Lower leg skin (tissue), 3 donors: Measurements from ENCODE around the gene NRG3.

ENCODE experiments used
- CTCF ChIP-seq, 3 donors: fragments of 450-650 bp; IDR thresholded peaks; one replicate each; pipeline ENCODE4 v1.5.1; 2016; ENCODE audit warnings: antibody characterized with exemption in 3 of 3, mild to moderate bottlenecking in 3 of 3, moderate library complexity in 2 of 3
- POLR2A ChIP-seq, 2 donors: fragments of 450-650 bp; IDR thresholded peaks; one replicate each; pipeline ENCODE4 v1.6.1; 2016 to 2017; ENCODE audit warnings: antibody characterized with exemption in 2 of 2, mild to moderate bottlenecking in 1 of 2, moderate library complexity in 1 of 2

- TF ChIP-seq CTCF (IDR thresholded peaks at IDR 0.05) (no peak), POLR2A (IDR thresholded peaks at IDR 0.05) (no peak)
These were observed 359.2 kb downstream of the NRG3 start for GRCh38 chr10:82234173-82234572.
